Colonic mucosa (tissue), 4 donors: ENCODE measurements around the gene ITGA1. TPM values are rescaled to one million over a fixed set of nuclear protein-coding genes. Genes with fewer than 3 reads are reported as not detected.

Experiments used
- DNase-seq: peaks from one replicate; pipeline ENCODE4 v3.0.0-alpha.2; 2020
- H3K27ac ChIP-seq: fragments of 200-600 bp; one replicate; pipeline ENCODE4 v1.8.0; 2021
- H3K27me3 ChIP-seq: fragments of 200-600 bp; one replicate; pipeline ENCODE4 v1.8.0; 2021
- H3K36me3 ChIP-seq: fragments of 200-600 bp; one replicate; pipeline ENCODE4 v1.8.0; 2021
- H3K4me1 ChIP-seq: fragments of 200-600 bp; one replicate; pipeline ENCODE4 v1.8.0; 2021; ENCODE audit warnings: mild to moderate bottlenecking
- H3K4me3 ChIP-seq: fragments of 200-600 bp; one replicate; pipeline ENCODE4 v1.8.0; 2021
- H3K9ac ChIP-seq, 2 donors: one replicate each; pipeline ENCODE4 v1.7.0; 2013; ENCODE audit warnings: control low read depth in 2 of 2, low read depth in 2 of 2, low read length in 2 of 2
- H3K9me3 ChIP-seq: fragments of 200-600 bp; one replicate; pipeline ENCODE4 v1.8.0; 2021
- CTCF ChIP-seq: fragments of 200-600 bp; IDR thresholded peaks from one replicate; pipeline ENCODE4 v1.8.0; 2022; ENCODE audit warnings: antibody characterized with exemption, mild to moderate bottlenecking
- intact Hi-C: fragments of 100-400 bp; cut with DNase I; formaldehyde crosslinking; loops from one replicate; pipeline ENCODE4 v1.14.1; 2022
- total RNA-seq, 2 donors: library from RNA; stranded (reverse); fragmentation: NEBNext Ultra II Directional in 1 of 2; extraction: Animal tissue kit (Norgen Biotek cat#: 25700) in 1 of 2; gene quantifications; one replicate each; pipeline ENCODE4 v1.2.1, GENCODE V29; 2021
- donor health status: healthy.
- donor health status: DM: no; HTN: no; CAD: no.
- donor health status: DM: no; HTN: no; CAD: no.

ITGA1 gene
- total RNA-seq, 2 donors from 2014 or later, result 19.2 to 52.5 TPM

DNA sequence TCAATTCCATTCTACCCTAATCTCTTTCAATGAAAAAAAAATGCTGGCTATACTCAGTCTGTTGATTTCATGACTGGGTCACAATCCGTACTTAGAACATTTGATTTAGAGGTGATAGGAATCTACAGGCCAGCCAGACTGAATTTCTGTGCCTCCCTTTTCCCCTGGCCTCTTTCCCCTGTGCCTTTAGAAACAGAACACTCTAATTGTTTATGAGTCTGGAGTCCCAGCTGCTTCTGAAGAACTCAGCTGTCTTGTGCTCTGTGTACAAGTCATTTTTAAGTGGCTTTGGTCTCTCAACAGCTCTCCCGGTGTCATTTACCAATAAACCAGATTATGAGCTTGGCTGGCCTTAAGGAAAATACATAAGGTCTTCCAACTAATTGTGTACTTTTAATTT is 107.4 kb downstream of the ITGA1 start:
- Histone ChIP-seq H3K4me3 (no peak overlapping the region), H3K27ac (no peak overlapping the region), H3K4me1 (no peaks in the 10 kb centered on the region), H3K9ac (no peak overlapping the region), H3K27me3 (no peaks in the 10 kb centered on the region), H3K36me3 (no peaks in the 10 kb centered on the region), H3K9me3 (no peaks in the 10 kb centered on the region)
- TF ChIP-seq CTCF, result no peak
- no peak for DNase-seq
- intact Hi-C loops, result loop anchor here (5.0 kb wide), 1 partner anchor 98 kb away; no protein-coding TSS in a partner anchor

- Histone ChIP-seq H3K9me3 (no peaks in the 10 kb centered on the region), H3K27me3 (no peaks in the 10 kb centered on the region), H3K9ac (no peak overlapping the region), H3K27ac (no peak overlapping the region), H3K4me3 (no peak overlapping the region), H3K36me3 (no peaks in the 10 kb centered on the region), H3K4me1 (no peaks in the 10 kb centered on the region)
- no peak for TF ChIP-seq CTCF
- intact Hi-C loops, result loop anchor here (5.0 kb wide), 1 partner anchor 98 kb away; no protein-coding TSS in a partner anchor
- no peak for DNase-seq
Measured at GRCh38 chr5:52895572-52896413, 108.1 kb downstream of the ITGA1 start.

GRCh38 chr5:52896534-52897237 is 109.0 kb downstream of the ITGA1 start:
- no peak for DNase-seq
- no peaks in the 10 kb centered on the region for H3K9me3 ChIP-seq
- no peak overlapping the region for H3K4me3 ChIP-seq
- intact Hi-C loops, result loop anchor here (5.0 kb wide), 1 partner anchor 99 kb away; no protein-coding TSS in a partner anchor
- TF ChIP-seq CTCF, result no peak
- no peak overlapping the region for H3K9ac ChIP-seq
- no peaks in the 10 kb centered on the region for H3K27me3 ChIP-seq
- no peak overlapping the region for H3K27ac ChIP-seq
- H3K36me3 ChIP-seq, result no peaks in the 10 kb centered on the region
- H3K4me1 ChIP-seq, result no peaks in the 10 kb centered on the region

DNA sequence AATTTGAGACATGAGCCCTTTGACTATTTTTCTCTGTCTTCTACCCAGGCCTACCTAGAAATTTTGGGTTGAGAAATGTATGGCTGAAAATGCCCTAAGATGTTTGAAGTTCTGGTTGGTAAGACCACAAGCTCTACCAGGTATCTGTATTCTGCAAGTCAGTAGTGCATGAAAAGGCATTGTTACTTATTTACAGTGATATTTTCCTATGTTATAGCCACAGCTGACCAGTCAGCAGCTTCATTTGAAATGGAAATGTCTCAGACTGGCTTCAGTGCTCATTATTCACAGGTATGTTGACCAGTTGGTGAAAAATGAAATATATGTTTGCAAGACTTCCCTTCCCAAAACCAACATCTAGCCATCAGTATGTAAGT is 109.5 kb downstream of the ITGA1 start:
- H3K36me3 ChIP-seq, result no peaks in the 10 kb centered on the region
- no peak overlapping the region for H3K27ac ChIP-seq
- no peak overlapping the region for H3K4me3 ChIP-seq
- DNase-seq, result no peak
- H3K4me1 ChIP-seq, result no peaks in the 10 kb centered on the region
- no peak for TF ChIP-seq CTCF
- intact Hi-C loops, result loop anchor here (5.0 kb wide), 1 partner anchor 100 kb away; no protein-coding TSS in a partner anchor
- H3K27me3 ChIP-seq, result no peaks in the 10 kb centered on the region
- H3K9me3 ChIP-seq, result no peaks in the 10 kb centered on the region
- no peak overlapping the region for H3K9ac ChIP-seq

DNA sequence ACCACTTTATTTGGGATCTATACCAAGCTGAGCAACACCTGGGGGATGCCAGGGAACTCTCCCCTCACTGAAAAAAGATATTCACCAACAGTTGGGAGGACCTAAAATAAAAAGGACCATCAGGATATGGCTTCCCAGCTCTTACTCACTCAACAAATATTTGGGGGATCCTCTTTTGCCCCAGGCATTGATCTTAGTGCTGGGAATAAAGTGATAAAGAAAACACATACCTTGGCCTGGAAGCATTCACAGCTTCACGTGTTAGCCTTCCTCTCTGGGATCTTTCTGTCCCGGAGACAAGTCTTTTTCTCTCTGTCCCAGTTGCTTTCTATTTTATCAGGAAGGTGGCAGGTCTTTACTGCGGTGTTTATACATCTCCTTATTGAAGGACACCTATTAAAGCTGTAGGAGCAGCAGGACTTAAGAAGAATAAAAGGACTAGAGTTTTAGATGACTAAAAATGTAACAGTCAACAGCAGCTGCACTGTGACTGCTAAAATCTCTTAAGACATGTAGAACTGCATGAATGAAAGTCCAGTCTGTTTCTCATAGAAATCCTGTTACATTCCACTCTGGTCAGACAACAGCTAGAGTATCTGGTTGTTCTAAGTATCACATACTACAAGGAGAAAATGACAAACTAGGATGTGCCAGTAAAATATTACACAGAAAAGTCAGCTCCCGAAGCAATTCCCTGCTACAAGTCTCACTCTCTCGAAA is 111.4 kb downstream of the ITGA1 start:
- Histone ChIP-seq H3K27me3 (no peaks in the 10 kb centered on the region), H3K36me3 (no peaks in the 10 kb centered on the region), H3K4me1 (no peaks in the 10 kb centered on the region), H3K9me3 (no peaks in the 10 kb centered on the region), H3K4me3 (no peak overlapping the region), H3K27ac (no peak overlapping the region), H3K9ac (no peak overlapping the region)
- intact Hi-C loops, result loop anchor here (5.0 kb wide), 1 partner anchor 102 kb away; no protein-coding TSS in a partner anchor
- no peak for TF ChIP-seq CTCF
- no peak for DNase-seq
